Stimulated activated CD8-positive, alpha-beta memory T cell treated with anti-CD3 and anti-CD28 coated beads, Interleukin-7, amount 100 ng/mL, for 48 hours (primary cell): Measurements from ENCODE around the gene LAMP1.
"Not testable (repeated sequence)": the region's sequence is repeated elsewhere in the genome, so short reads cannot be mapped to it uniquely, and the experiment has no call there.

Experiments
- DNase-seq, 2 donors: peaks; one replicate each; pipeline ENCODE4 v3.0.0-alpha.2; 2020; ENCODE audit warnings: low read depth in 1 of 2; ENCODE audit errors: extremely low read depth in 1 of 2

Gene LAMP1

DNA sequence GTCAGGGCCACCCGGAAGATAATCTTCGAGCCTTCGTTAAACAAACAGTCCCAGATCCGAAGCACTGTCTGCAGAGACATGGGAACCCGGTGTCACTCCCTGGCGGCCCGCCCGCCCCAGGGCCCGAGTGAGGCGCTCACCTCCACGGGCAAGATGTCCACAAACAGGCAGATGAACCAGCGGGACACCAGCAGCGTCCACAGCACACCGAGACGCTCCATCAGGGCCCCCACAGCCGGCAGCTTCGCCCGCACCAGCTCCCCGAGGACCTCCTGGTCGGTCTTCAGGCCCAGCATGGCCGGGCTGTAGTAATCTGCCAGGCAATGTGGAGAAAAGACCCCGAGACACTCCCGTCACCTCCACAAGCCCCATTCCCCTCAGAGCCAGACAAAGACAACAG lies 28.7 kb downstream of the LAMP1 start:
- no peak for DNase-seq

GRCh38 chr13:113327391-113327765 lies 30.3 kb downstream of the LAMP1 start:
- no peak for DNase-seq

DNA sequence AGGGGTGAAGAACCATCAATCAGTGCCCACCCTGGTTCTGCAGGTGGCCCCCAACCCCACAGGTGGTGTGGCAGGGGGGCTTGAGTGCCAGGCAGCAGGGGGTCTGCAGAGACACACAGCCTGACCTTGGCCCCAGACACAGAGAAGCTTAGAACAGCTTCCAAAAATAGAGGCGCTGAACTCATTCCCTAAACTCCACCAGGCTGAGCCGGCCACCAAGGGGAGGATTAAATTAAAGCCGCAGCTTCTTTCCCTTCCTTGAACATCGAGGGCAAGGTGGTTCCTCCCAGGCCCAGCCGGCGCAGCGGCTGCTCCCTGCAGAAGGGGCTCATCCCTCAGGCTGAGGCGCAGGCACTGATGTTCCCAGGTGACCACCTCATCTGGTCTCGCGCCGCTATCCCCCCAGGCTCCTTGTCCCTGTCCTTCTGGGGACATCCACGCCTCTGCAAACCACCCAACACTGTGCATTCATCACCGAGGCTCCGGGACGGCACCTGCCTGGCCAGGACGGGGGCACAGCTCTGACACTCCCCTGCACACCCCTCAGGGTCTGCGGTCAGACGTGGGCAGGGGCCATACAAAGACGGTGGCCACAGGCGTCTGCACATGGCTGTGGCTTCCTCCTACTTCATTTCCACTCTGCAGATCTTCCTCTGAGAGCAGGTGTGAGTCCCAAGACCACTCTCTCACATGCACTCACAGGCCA lies 30.9 kb downstream of the LAMP1 start:
- no peak for DNase-seq

GRCh38 chr13:113328851-113329250 lies 31.8 kb downstream of the LAMP1 start:
- no peak for DNase-seq

GRCh38 chr13:113329656-113330312 lies 32.7 kb downstream of the LAMP1 start:
- DNase-seq = no peak

GRCh38 chr13:113332615-113333014 lies 35.6 kb downstream of the LAMP1 start:
- no peak for DNase-seq

DNA sequence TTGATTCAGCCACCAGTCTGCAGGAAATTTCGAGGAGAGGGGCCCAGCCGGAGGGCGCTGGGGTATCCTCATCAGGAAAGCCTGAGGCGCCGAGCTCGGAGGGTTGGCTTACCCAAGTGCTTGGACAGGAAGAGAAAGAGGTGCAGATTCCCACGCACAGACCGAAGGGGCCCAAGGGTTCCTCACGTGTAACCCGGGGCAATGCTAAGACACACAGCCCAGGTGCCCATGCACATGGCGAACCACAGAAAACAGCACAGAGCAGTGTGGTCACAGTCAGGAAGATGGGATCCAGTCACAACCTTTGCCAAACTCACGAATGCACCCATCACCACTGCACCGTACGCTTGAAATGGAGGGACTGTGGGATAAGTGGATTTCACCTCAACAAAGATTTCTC lies 36.0 kb downstream of the LAMP1 start:
- DNase-seq = no peak

DNA sequence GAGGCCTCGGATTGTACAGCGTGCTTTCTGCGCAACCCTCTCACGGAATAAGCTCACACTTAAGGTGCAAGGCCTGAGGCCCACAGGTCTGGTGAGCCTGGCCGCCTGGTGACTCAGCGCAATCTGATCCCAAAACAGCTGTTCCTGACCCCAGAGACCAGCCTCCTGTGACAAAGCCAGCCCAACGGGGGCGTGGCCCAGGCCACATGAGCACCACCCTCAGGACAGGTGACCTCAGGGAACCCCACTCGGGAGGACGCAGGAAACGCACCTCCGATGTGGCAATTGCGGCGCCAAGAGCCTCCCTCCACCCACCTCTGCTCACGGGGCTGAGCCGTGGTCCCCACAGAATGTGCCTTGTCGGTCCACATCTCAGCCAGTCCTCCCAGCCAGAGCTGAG lies 40.5 kb downstream of the LAMP1 start:
- no peak for DNase-seq

DNA sequence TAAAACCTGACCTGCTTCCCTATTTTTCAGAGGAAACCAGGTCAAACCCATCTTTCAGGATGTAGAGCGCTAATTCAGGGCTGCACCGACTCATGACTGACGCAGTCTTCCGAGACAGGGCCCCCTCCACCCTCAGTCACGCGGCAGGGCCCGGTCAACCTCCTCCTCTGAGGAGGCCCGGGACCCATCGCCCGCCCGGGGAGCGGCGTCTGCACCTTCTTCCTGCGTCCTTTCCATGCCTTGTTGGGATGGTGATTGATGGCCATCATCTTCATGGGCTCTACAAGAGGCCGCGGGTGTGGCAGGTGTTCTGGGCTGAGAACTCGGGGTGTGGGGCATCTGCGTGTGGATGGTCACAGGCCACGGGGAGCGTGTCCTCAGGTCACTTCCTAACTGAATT lies 40.9 kb downstream of the LAMP1 start:
- DNase-seq = no peak

- DNase-seq = no peak
Observed at GRCh38 chr13:113338451-113338850, 41.4 kb downstream of the LAMP1 start.

DNA sequence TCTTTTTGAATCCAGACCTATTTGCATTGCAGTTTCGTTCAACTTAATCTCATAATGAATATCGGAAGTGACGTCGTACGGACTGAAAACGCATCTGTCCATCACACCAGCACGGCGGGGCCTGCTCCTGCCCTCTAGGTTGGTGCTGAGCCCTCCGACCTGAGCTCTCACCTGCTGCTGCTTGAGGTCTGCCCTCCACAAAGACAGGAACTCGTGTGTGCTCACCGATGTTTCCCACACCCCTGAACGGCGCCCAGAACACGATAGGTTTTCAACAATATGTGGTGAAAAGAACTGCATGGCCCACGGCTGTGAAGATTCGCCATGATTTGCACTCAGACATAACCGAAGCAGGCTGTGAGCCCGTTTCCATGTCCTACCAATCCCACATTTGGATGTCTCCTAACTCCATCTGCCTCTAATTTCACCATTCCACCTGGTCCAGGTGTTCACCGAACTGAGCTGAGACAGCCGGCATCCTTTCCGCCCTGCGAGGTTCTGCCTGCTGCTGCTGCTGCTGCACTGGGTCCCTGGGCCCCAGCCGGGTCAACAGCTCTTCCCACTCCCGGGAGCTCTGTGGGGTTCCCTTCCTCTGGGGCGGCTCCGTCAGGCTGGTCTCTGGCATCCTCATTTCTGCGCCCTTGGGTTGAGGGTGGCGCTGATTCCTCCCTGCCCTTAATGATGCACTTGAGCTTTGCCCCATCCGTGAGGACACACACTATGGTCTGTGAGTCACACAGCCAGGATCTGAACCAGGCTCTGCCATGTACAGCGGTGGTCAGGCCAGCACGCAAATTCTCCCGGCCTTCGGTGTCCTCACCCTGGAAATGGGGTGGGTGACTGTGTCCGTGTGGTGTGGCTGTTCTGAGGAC lies 46.0 kb downstream of the LAMP1 start:
- DNase-seq = no peak

DNA sequence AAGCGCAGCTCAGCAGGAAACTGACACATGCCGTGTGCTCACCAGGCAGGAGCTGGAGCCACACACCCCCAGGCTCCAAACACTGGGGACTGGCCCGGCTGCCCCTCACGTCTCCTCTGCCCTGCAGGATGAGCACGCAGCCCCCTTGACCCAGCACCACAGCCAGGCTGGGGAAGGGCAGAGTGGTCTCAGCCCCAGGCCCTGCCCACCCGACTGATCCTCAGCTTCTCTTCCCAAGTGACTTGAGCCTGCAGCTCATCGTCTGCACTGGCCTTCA lies 46.6 kb downstream of the LAMP1 start:
- no peak for DNase-seq

GRCh38 chr13:113345486-113345885 lies 48.4 kb downstream of the LAMP1 start:
- DNase-seq = no peak

- DNase-seq = not testable (repeated sequence)
Observed at GRCh38 chr13:113347736-113348225, 50.7 kb downstream of the LAMP1 start.

DNA sequence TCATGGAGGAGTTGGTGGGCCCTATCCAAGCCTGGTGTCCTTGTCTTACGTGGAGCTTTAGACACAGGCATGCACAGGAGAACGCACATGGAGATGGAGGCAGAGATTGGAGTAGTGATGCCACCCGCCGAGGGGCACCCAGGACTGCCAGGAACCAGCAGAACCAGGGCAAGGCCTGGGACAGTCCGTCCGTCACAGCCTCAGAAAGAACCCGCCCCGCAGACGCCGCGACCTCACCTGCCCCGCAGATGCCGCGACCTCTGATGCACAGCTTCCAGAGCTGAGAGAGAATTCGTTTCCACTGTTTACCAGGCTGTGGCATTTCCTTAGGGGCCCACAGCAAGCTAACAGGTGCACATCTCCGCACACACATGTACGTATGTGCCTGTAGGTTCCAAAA lies 51.6 kb downstream of the LAMP1 start:
- DNase-seq = no peak

DNA sequence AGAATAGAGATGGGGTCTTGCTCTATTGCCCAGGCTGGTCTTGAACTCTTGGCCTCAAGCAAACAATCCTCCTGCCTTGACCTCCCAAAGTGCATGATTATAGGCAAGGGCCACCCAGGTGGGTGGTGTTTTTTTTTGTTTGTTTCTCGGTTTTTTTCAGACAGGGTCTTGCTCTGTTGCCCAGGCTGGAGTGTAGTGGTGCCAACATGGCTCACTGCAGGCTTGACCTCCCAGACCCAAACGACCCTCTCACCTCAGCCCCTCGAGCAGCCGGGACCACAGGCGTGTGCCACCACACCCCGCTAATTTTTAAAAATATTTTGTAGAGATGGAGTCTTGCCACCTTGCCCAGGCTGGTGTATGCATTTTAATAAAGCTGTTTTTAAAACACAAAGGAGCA lies 52.0 kb downstream of the LAMP1 start:
- DNase-seq = no peak

- no peak for DNase-seq
Observed at GRCh38 chr13:113349491-113349890, 52.5 kb downstream of the LAMP1 start.

GRCh38 chr13:113350065-113350937 lies 53.3 kb downstream of the LAMP1 start:
- DNase-seq = no peak

DNA sequence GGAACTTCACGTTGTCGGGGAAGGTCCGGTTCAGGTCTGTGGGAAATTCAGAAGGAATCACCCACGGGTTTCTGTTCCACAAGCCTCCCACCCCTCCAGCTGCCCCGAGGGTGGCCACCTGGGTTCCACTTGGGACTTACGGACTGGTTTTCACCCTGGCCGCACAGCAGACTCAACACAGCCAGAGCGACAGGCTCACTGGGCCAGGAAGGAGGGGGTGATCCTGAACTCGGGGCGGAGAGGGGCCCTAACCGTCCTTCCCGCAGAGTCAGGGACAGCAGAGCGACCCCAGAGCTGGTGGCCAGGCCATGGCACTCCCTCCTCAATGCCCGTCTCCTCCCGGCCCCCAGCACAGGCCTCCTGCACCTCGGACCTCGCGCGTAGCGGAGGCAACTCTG lies 53.9 kb downstream of the LAMP1 start:
- DNase-seq = no peak

DNA sequence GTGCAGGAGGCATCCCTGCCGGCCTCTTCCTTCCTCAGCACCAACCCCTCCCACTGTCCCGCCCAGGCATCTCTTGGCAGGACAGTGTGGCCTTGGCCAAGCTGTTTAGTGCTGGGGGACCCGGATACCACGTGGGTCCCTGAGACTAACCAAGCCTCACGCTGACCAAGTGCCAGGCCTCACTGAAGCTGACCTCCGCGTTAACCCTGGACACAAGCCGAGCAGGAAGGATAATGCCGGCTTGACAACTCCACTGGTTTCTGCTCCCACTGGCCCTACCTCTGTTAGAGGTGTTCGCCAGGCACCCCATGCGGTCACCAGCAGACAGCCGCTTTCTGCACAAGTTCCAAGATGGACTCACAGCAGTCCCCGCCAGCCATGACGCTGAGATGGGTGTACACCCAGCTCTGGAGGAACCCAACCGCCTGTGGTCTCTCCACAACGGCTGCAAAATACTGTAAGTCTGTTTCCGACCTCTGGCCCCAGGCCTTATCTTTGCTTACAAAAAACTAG lies 54.5 kb downstream of the LAMP1 start:
- DNase-seq = no peak

- no peak for DNase-seq
Observed at GRCh38 chr13:113353254-113353653, 56.2 kb downstream of the LAMP1 start.
